Measurements from ENCODE around the gene ARPC2.
A peak's percentile ranks its signal among the peaks of the same experiment; 100 is the strongest.

Gene ARPC2

DNA sequence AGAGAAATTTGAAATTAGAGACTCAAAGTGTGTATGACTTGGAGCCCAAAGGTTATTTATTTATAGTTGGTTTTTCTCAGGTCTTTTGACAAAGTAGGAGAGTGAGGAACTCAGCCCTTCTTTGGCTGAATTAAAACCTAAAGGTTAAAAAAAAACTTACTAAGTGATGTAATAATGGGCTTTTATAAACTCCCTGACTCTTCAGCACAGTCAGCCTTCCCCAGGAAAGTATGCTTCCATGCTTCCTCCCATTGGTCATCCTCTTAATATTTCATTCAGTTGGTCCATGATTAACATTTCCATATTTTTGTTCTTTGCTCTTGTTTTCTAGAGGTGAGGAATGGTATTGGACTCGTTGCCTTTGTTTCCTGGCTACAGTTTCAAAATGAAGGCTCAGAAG lies 7.2 kb downstream of the ARPC2 start:
- Mint-ChIP-seq H3K4me1 (peaks cover 98% of the 10 kb centered on the region), H3K4me3 (peak overlapping the region; percentile 27), H3K27me3 (no peaks in the 10 kb centered on the region), H3K9me3 (no peaks in the 10 kb centered on the region), H3K27ac (peak overlapping the region; percentile 78), H3K36me3 (peaks cover 90% of the 10 kb centered on the region)
- CTCF ChIA-PET: no interaction called here
- no peak for DNase-seq

DNA sequence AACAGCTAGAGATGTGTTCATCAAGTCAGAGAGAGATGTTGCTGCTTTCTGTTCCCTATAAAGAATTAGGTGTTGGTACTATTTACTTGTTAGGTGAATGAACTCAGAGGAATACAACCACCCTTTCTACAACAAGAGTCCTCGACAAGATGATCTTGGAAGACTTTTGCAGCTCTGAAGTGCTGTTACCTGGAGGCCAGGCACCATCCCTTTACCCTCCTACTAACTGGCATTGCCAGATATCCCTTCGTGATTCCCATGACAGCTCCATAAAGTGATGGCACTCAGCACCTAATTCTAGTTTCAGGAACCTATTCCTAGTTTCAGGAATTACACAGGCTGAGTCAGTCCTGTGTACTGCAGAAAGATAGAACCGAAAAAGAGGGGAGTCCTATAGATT lies 9.9 kb downstream of the ARPC2 start:
- Mint-ChIP-seq H3K36me3 (peaks cover 86% of the 10 kb centered on the region), H3K4me1 (peaks cover 96% of the 10 kb centered on the region), H3K27me3 (no peaks in the 10 kb centered on the region), H3K27ac (peak overlapping the region; percentile 75), H3K9me3 (no peaks in the 10 kb centered on the region), H3K4me3 (no peak overlapping the region)
- no peak for DNase-seq
- CTCF ChIA-PET: interaction anchor here (0.5 to 2.2 kb wide), 2 partner anchors 8 to 27 kb away, joined by 3 to 6 read pairs; no protein-coding TSS in a partner anchor

DNA sequence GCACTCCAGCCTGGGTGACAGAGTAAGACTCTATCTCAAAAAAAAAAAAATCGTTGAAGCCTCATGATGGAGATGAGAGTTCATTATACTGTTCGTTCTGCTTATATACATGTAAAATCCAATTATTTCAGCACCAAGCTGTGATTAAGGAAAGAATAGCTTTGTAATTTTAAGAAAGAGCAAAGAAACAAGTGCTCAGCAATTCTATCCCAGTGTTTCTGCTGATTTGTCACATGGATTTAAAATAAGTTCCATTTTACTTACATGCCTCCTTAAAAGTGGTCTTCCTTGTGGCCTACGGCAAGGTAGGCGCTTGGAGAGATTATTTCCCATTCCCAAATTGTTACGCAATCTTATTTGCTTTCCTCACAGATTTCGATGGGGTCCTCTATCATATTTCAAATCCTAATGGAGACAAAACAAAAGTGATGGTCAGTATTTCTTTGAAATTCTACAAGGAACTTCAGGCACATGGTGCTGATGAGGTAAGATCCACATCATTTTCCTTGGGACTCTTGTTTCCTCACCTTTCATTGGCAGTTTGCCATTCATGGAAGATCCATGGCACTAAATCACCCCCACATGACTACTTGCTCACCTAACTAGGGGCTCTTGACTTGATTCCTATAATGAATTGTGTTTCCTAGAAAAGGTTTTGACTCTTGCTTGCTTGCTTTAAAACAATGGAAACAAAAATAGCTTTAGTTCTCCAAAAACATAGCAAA lies 11.5 kb downstream of the ARPC2 start:
- CTCF ChIA-PET: interaction anchor here (0.6 to 3.3 kb wide), 7 partner anchors 10 to 518 kb away, joined by 3 to 19 read pairs (median 5); no protein-coding TSS in a partner anchor
- no peak for DNase-seq
- Mint-ChIP-seq H3K27ac (peak overlapping the region; percentile 95), H3K4me3 (peak overlapping the region; percentile 69), H3K27me3 (no peaks in the 10 kb centered on the region), H3K36me3 (peaks cover 82% of the 10 kb centered on the region), H3K9me3 (no peaks in the 10 kb centered on the region), H3K4me1 (peaks cover 91% of the 10 kb centered on the region)

DNA sequence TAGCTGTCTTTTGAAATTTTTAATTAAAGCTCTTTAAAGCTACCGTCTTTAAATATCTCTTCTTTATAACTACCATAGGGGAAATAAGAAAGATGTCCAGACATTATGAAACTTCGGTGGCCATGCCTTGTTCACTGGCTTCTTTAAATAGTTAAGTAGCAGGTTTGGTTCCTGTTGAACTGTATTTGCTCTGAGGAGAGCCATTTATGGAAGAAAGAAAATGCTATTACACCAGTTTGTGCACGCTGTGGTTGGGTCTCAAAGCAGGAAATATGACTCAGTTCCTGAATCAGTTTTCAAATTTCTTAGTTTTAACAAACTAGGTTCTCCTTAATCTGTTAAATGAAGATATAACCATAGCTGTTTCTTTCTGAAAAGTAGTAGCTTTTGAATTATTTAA lies 12.2 kb downstream of the ARPC2 start:
- Mint-ChIP-seq H3K9me3 (no peaks in the 10 kb centered on the region), H3K36me3 (peaks cover 81% of the 10 kb centered on the region)

DNA sequence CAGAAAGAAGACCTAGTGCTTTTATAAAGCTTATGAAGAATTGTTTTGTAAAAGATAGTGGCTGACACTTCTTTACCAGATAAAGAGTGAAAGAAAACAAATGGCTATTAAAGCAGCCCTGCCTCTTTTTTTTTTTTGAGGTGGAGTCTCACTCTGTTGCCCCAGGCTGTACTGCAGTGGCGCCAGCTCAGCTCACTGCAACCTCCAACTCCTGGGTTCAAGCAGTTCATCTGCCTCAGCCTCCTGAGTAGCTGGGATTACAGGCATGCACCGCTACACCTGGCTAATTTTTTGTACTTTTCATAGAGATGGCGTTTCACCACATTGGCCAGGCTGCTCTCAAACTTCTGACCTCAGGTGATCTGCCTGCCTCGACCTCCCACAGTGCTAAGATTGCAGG lies 12.9 kb downstream of the ARPC2 start:
- Mint-ChIP-seq H3K4me3 (peak overlapping the region; percentile 29), H3K4me1 (peaks cover 81% of the 10 kb centered on the region), H3K27me3 (no peaks in the 10 kb centered on the region), H3K27ac (peak overlapping the region; percentile 89), H3K36me3 (peaks cover 81% of the 10 kb centered on the region), H3K9me3 (no peaks in the 10 kb centered on the region)
- peak; percentile 34 for DNase-seq
- CTCF ChIA-PET: interaction anchor here (0.9 to 3.3 kb wide), 6 partner anchors 9 to 42 kb away, joined by 3 to 23 read pairs (median 6); no protein-coding TSS in a partner anchor

More for the DNA sequence above, 12.2 kb downstream of the ARPC2 start:
- H3K4me3 Mint-ChIP-seq: peak overlapping the region; percentile 69
- no peaks in the 10 kb centered on the region for H3K27me3 Mint-ChIP-seq
- CTCF ChIA-PET: interaction anchor here (0.9 to 3.3 kb wide), 5 partner anchors 8 to 27 kb away, joined by 3 to 23 read pairs (median 7); no protein-coding TSS in a partner anchor
- H3K4me1 Mint-ChIP-seq: peaks cover 88% of the 10 kb centered on the region
- DNase-seq: peak; percentile 63
- H3K27ac Mint-ChIP-seq: peak overlapping the region; percentile 95

DNA sequence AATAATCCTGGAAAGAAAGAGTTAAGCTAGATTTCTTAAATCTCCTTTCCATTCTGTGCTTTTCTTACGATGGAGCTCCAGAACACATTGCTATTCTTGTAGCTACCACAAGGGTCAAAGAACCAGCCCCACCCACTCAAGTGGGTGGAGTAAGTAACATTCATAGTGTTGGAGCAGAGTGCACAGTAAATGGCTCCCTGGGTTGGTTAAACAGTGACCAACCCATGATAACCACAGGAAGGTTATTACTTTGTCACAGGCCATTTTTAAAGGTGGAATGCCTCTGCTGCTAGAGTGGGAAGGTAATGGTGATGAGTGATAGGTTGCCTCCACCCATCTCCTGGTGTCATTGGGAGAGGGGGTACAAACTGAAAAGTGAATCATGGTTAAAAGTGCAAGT lies 13.9 kb downstream of the ARPC2 start:
- H3K9me3 Mint-ChIP-seq: no peaks in the 10 kb centered on the region
- peak overlapping the region; percentile 89 for H3K27ac Mint-ChIP-seq
- CTCF ChIA-PET: interaction anchor here (1.1 to 3.3 kb wide), 8 partner anchors 10 to 45 kb away, joined by 3 to 23 read pairs (median 6); no protein-coding TSS in a partner anchor
- H3K4me3 Mint-ChIP-seq: peak overlapping the region; percentile 29
- DNase-seq: peak; percentile 41
- no peaks in the 10 kb centered on the region for H3K27me3 Mint-ChIP-seq
- peaks cover 71% of the 10 kb centered on the region for H3K4me1 Mint-ChIP-seq
- H3K36me3 Mint-ChIP-seq: peaks cover 79% of the 10 kb centered on the region

DNA sequence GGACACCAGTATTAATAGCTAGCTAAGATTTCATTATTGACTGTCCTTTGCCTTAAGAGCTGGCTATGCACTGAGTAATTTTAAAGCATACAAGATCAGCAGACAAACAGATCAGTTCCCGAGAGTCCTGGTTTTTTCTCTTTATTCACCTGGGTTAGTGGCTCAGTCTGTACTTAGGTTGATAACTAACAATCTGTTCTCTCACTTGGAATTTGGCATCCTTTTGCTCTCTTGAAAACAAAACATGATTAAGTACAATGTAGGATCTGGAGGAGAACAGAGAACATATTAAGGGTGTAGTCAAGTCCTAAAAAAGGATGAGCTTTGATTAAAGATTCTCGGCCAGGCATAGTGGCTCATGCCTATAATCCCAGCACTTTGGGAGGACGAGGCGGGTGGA lies 16.6 kb downstream of the ARPC2 start:
- Mint-ChIP-seq H3K4me3 (no peak overlapping the region), H3K27me3 (no peaks in the 10 kb centered on the region), H3K9me3 (no peaks in the 10 kb centered on the region), H3K36me3 (peaks cover 74% of the 10 kb centered on the region), H3K27ac (no peak overlapping the region), H3K4me1 (peaks cover 45% of the 10 kb centered on the region)
- no peak for DNase-seq
- CTCF ChIA-PET: interaction anchor here (0.7 to 1.7 kb wide), 5 partner anchors 10 to 48 kb away, joined by 3 to 6 read pairs (median 4); no protein-coding TSS in a partner anchor

DNA sequence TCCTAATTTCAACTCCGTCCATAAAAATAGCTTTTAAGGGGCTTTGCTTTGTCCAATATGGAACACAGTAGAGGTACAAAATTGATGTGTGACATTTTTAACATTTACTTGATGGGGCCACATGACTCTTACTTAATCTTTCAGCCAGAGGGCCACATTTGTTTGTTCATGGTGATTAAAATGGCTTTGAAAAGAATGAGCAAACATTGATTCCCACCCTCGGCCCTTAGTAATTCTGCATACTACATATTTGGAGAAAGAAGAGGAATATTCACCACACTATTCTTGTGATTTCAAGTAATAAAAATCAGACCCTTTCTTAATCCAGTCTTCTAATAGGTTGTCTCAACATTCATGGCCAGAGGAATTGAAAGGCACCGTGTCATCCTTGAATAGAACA lies 17.5 kb downstream of the ARPC2 start:
- Mint-ChIP-seq H3K4me1 (peaks cover 37% of the 10 kb centered on the region), H3K36me3 (peaks cover 75% of the 10 kb centered on the region), H3K27ac (no peak overlapping the region), H3K4me3 (no peak overlapping the region), H3K27me3 (no peaks in the 10 kb centered on the region), H3K9me3 (no peaks in the 10 kb centered on the region)
- CTCF ChIA-PET: interaction anchor here (1.2 to 1.7 kb wide), 3 partner anchors 23 to 49 kb away, joined by 3 to 6 read pairs (median 3); no protein-coding TSS in a partner anchor
- no peak for DNase-seq

DNA sequence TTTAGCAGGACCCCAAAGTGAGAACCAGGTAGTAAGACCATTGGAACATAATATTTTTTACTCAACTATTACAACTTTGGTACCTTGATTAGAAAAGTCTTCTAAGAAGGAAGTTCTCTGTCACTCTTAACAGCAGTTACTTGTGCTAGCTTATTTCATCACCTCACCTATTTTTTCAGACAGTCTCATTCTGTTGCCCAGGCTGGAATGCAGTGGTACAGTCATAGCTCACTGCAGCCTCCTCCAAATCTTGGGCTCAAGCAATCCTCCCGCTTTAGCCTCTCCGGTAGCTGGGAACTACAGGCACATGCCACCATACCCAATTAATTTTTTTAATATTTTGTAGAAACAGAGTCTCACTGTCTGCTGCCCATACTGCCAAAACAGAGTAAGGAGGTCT lies 18.0 kb downstream of the ARPC2 start:
- Mint-ChIP-seq H3K9me3 (no peaks in the 10 kb centered on the region), H3K4me1 (peaks cover 32% of the 10 kb centered on the region), H3K27me3 (no peaks in the 10 kb centered on the region), H3K4me3 (no peak overlapping the region), H3K27ac (no peak overlapping the region), H3K36me3 (peaks cover 77% of the 10 kb centered on the region)
- CTCF ChIA-PET: interaction anchor here (1.2 to 1.7 kb wide), 2 partner anchors 22 to 49 kb away, joined by 3 to 6 read pairs; no protein-coding TSS in a partner anchor
- DNase-seq: no peak

DNA sequence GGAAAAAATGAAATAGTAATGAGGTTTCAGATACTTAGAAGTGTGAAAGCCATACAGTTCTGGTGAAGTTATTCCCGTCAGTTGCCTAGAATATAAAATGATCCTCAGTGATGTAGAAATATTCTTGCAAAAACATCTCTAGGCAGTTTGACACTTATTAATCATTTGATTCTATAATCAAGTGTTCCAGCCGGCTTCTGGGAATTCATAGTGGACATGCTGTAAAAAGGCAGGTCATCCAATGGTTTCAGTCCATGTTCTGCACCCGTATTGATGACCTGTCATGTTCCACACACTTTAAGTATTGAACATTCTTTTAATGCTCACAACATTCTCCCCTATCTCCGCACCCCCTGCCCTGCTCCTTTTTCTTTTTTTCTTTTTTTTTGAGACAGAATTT lies 19.8 kb downstream of the ARPC2 start:
- DNase-seq: no peak
- Mint-ChIP-seq H3K36me3 (peaks cover 74% of the 10 kb centered on the region), H3K4me3 (no peak overlapping the region), H3K27ac (no peak overlapping the region), H3K4me1 (peaks cover 21% of the 10 kb centered on the region), H3K9me3 (no peaks in the 10 kb centered on the region), H3K27me3 (no peaks in the 10 kb centered on the region)
- CTCF ChIA-PET: no interaction called here

DNA sequence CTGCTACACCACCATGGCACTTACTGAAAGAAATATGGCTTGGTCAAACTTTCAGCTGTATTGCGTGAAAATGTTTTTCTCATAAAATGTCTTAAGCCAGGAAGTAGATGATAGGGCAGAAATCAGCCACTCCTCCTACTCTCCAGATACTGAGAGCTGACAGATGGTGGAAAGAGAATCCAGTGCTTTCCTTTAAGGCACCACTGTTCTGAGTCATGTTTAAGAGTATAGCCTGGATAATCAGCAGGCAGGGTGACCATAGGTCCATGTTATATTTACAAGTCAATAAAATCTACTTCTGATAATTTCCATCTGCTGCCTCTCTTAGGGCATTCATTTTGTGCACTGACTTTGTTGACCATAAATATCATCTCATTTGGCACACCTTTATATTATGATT lies 21.9 kb downstream of the ARPC2 start:
- Mint-ChIP-seq H3K4me3 (no peak overlapping the region), H3K27me3 (no peaks in the 10 kb centered on the region), H3K4me1 (peaks cover 11% of the 10 kb centered on the region), H3K36me3 (peaks cover 75% of the 10 kb centered on the region), H3K9me3 (no peaks in the 10 kb centered on the region), H3K27ac (peak overlapping the region; percentile 42)
- no peak for DNase-seq
- CTCF ChIA-PET: no interaction called here

DNA sequence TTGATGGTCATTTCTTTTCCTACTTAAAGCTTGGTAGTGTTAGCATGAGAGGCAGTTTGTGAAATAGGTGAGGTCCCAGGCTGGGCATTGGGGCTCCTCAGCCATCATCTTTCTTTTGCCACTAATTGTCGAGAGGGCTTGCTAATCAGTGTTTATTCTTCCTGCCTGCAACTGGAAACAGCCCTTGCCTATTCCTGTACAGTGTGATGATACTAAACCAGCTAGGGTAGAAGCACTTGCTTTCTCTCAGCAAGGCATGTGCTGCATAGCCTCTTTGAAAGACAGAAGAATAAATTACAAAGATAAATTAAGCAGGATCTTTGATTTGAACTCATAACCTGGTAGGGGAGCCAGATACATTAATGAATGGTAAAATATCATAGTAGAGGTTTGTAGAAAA lies 27.2 kb downstream of the ARPC2 start:
- DNase-seq: no peak
- no peaks in the 10 kb centered on the region for H3K27me3 Mint-ChIP-seq
- peak overlapping the region; percentile 1 for H3K27ac Mint-ChIP-seq
- CTCF ChIA-PET: interaction anchor here (0.6 to 2.3 kb wide), 5 partner anchors 10 to 15 kb away, joined by 3 to 8 read pairs (median 5); no protein-coding TSS in a partner anchor
- no peaks in the 10 kb centered on the region for H3K9me3 Mint-ChIP-seq
- H3K36me3 Mint-ChIP-seq: peaks cover 74% of the 10 kb centered on the region
- H3K4me3 Mint-ChIP-seq: no peak overlapping the region
- peaks cover 9% of the 10 kb centered on the region for H3K4me1 Mint-ChIP-seq

DNA sequence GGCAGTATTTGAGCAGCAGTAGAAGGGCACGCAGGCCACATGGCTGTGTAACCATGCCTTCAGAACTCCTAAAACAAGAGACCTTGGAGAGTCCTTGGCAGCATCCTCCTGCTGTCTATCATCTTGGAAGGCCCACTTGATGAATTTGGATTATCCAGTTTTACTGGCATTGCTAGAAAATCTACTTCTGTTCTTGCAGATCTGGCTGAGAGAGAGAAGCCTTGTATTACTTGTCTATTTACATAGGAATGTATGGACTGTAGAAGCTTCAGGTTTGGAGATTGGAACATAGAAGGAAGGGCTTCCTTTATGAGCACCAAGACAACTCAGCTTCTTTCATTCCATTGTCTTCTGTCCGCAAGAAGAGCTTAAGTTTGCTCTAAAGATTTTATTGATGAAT lies 27.7 kb downstream of the ARPC2 start:
- DNase-seq: no peak
- H3K4me1 Mint-ChIP-seq: peaks cover 9% of the 10 kb centered on the region
- peaks cover 76% of the 10 kb centered on the region for H3K36me3 Mint-ChIP-seq
- no peaks in the 10 kb centered on the region for H3K27me3 Mint-ChIP-seq
- no peak overlapping the region for H3K4me3 Mint-ChIP-seq
- CTCF ChIA-PET: interaction anchor here (0.6 to 2.3 kb wide), 5 partner anchors 11 to 44 kb away, joined by 3 to 8 read pairs (median 5); no protein-coding TSS in a partner anchor
- peak overlapping the region; percentile 1 for H3K27ac Mint-ChIP-seq
- no peaks in the 10 kb centered on the region for H3K9me3 Mint-ChIP-seq

DNA sequence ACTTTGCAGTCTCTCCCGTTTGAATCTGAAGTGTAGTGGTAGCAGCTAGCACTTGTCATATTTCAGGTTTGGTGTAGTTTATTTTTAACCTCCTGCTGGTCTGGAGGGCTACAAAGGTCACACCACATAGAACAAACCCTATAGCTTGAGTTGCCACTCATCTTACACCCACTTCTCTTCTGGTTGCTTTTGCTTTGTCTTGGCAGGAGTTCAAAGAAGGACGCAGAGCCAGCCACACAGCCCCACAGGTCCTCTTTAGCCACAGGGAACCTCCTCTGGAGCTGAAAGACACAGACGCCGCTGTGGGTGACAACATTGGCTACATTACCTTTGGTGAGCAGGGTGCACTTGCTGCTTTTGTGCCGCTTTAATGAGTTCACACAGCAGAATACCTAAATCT lies 28.2 kb downstream of the ARPC2 start:
- CTCF ChIA-PET: interaction anchor here (0.6 to 2.3 kb wide), 3 partner anchors 12 to 60 kb away, joined by 3 to 8 read pairs (median 3); no protein-coding TSS in a partner anchor
- no peak overlapping the region for H3K4me3 Mint-ChIP-seq
- no peaks in the 10 kb centered on the region for H3K9me3 Mint-ChIP-seq

More for the DNA sequence above, 28.2 kb downstream of the ARPC2 start:
- Mint-ChIP-seq H3K27me3 (no peaks in the 10 kb centered on the region), H3K36me3 (peaks cover 77% of the 10 kb centered on the region), H3K4me1 (peaks cover 11% of the 10 kb centered on the region), H3K27ac (no peak overlapping the region)
- no peak for DNase-seq
